ENCODE results near the gene SGSM2. TPM values are rescaled to one million over a fixed set of nuclear protein-coding genes. Genes with fewer than 3 reads are reported as not detected.

Gene SGSM2
- total and polyA plus RNA-seq, 10 donors = 30.7 to 90.4 (median 69.6) TPM

DNA sequence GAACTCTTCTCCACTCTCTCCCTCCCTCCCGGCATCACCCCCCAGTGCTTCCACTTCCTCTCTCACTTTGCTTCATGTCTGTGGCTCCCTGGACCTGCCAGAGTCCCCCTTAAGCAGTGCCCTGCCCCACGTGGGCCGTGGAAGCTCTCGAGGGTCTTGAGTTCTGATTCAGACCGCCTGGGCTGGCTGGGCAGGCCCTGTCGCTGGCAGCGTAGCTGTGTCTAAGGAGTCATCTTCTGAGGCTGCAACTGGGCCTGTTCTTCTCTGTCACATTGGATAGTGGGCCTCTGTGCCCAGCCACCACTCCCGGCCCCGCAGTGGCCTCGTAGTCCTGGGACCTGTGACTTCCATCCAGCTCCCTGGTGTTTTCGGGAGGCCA lies 32.9 kb downstream of the SGSM2 start:
- intact Hi-C loops (cut with DNase I; ENCODE audit: low total_unique reads) = no loop called here
- 85 to 91% (median 89%) methylated on average over 7 to 11 of the region's 11 CpGs for WGBS, 5 donors
- Histone ChIP-seq H3K36me3 (peaks cover 0 to 90% (median 42%) of the 10 kb centered on the region in 6 donors), H3K9me3 (no peaks in the 10 kb centered on the region), H3K27ac (no peak overlapping the region), H3K27me3 (replicated peaks in 1 of 7) (no peaks in the 10 kb centered on the region), H3K4me3 (no peak overlapping the region), H3K4me1 (peaks cover 0 to 17% (median 0%) of the 10 kb centered on the region in 6 donors)
- no peak for DNase-seq
- TF ChIP-seq POLR2A (IDR thresholded peaks at IDR 0.05) (no peak), POLR2AphosphoS5 (IDR thresholded peaks at IDR 0.05) (no peak)
- TF ChIP-seq, protein P1, sequence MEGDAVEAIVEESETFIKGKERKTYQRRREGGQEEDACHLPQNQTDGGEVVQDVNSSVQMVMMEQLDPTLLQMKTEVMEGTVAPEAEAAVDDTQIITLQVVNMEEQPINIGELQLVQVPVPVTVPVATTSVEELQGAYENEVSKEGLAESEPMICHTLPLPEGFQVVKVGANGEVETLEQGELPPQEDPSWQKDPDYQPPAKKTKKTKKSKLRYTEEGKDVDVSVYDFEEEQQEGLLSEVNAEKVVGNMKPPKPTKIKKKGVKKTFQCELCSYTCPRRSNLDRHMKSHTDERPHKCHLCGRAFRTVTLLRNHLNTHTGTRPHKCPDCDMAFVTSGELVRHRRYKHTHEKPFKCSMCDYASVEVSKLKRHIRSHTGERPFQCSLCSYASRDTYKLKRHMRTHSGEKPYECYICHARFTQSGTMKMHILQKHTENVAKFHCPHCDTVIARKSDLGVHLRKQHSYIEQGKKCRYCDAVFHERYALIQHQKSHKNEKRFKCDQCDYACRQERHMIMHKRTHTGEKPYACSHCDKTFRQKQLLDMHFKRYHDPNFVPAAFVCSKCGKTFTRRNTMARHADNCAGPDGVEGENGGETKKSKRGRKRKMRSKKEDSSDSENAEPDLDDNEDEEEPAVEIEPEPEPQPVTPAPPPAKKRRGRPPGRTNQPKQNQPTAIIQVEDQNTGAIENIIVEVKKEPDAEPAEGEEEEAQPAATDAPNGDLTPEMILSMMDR (IDR thresholded peaks at IDR 0.05 in 8 of 11, conservative IDR thresholded peaks at IDR 0.05 in 3 of 11) = no peak

DNA sequence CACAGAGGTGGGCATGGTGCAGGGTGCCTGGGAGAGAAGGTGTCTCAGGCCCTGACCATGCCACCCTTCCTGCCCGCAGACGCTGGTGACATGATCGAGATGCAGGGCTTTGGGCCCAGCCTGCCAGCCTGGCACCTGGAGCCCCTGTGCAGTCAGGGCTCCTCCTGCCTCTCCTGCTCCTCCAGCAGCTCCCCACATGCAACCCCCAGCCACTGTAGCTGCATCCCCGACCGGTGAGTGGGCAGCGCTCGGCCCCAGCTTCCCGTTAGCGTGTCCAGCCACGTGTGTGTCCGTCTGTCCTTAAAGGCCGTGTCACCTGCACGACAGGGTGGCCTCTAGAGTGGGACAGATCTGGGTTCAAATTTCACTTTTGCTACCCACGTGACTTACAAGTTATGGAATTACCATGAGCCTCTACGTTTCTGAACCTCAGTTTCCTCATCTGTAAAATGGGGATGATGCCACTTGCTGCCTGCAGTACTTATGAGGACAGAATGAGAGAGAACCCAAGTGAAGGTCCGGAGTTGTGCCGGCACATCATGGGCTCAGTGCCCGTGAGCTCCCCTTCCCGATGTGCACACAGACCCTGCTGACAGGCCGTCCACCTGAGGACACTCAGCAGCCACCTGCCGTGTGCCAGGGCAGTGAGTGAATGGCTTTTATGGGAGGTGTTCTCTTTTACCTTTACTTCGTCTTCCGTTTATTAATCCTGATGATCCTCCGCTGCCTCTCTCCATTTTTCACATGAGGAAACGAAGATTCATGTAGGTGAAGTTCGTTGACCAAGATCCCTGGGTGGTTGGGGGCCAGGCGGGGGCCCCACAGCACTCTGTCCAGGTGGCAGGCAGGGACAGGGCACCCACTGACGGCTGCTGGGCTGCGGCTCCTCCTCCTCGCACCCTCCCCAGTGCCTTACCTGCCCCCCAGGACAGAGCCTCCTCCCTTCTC lies 34.2 kb downstream of the SGSM2 start:
- intact Hi-C loops (cut with DNase I; ENCODE audit: low total_unique reads) = no loop called here
- no peak overlapping the region for H3K4me3 ChIP-seq
- no peaks in the 10 kb centered on the region for H3K27me3 ChIP-seq (replicated peaks in 1 of 7)
- H3K36me3 ChIP-seq = peaks cover 0 to 90% (median 47%) of the 10 kb centered on the region in 6 donors
- TF ChIP-seq POLR2A (IDR thresholded peaks at IDR 0.05) = no peak
- TF ChIP-seq, protein P1 (IDR thresholded peaks at IDR 0.05 in 8 of 11, conservative IDR thresholded peaks at IDR 0.05 in 3 of 11) = no peak
- peak in 1 of 3 donors; percentile 47 for TF ChIP-seq POLR2AphosphoS5 (IDR thresholded peaks at IDR 0.05)
- no peaks in the 10 kb centered on the region for H3K9me3 ChIP-seq
- no peak for DNase-seq
- H3K4me1 ChIP-seq = peaks cover 0 to 17% (median 0%) of the 10 kb centered on the region in 6 donors
- no peak overlapping the region for H3K27ac ChIP-seq
- 91 to 98% (median 94%) methylated on average over 27 to 30 of the region's 30 CpGs for WGBS, 5 donors

DNA sequence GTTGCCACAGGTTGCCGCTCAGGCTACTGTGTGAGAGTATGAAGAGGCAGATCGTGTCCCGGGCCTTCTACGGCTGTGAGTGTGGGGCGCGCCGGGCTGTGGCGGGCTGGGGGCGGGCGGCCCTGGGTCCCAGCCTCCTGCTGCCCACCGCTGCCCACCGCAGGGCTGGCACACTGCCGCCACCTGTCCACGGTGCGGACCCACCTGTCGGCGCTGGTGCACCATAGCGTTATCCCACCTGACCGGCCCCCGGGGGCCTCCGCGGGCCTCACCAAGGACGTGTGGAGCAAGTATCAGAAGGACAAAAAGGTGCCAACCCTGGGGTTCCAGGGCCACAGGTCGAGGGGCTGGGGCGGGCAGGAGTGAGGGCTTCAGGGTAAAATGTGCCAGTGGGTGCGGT lies 34.9 kb downstream of the SGSM2 start:
- no peak overlapping the region for H3K27ac ChIP-seq
- peaks cover 0 to 17% (median 0%) of the 10 kb centered on the region in 6 donors for H3K4me1 ChIP-seq
- H3K27me3 ChIP-seq (replicated peaks in 1 of 7) = no peaks in the 10 kb centered on the region
- no peaks in the 10 kb centered on the region for H3K9me3 ChIP-seq
- peaks cover 0 to 90% (median 47%) of the 10 kb centered on the region in 6 donors for H3K36me3 ChIP-seq
- WGBS, 5 donors = 96 to 98% (median 97%) methylated on average over 19 to 26 of the region's 26 CpGs
- no peak for DNase-seq
- no peak for TF ChIP-seq POLR2AphosphoS5 (IDR thresholded peaks at IDR 0.05)
- H3K4me3 ChIP-seq = no peak overlapping the region
- intact Hi-C loops (cut with DNase I; ENCODE audit: low total_unique reads) = no loop called here

DNA sequence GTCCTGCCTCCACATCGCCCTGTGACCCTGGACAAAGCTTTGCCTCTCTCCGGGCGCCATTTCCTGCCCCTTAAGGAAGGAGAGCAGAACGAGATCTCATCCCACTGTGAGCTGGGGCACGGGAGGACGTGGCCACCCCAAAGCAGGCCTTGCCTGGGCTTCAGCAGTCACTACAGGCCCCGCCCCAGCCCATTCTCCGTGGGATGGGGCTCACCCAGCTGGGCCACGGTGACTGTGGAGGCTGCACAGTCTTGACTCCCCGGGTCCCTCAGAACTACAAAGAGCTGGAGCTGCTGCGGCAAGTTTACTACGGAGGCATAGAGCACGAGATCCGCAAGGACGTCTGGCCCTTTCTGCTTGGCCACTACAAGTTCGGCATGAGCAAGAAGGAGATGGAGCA lies 35.4 kb downstream of the SGSM2 start:
- peaks cover 0 to 17% (median 0%) of the 10 kb centered on the region in 6 donors for H3K4me1 ChIP-seq
- WGBS, 5 donors = 86 to 95% (median 91%) methylated on average over 7 to 16 of the region's 16 CpGs
- no peak overlapping the region for H3K27ac ChIP-seq
- no peaks in the 10 kb centered on the region for H3K27me3 ChIP-seq (replicated peaks in 1 of 7)
- H3K9me3 ChIP-seq = no peaks in the 10 kb centered on the region
- intact Hi-C loops (cut with DNase I; ENCODE audit: low total_unique reads) = no loop called here
- peaks cover 0 to 89% (median 51%) of the 10 kb centered on the region in 6 donors for H3K36me3 ChIP-seq
- DNase-seq = no peak
- no peak overlapping the region for H3K4me3 ChIP-seq
- TF ChIP-seq POLR2AphosphoS5 (IDR thresholded peaks at IDR 0.05) = no peak
- TF ChIP-seq, protein P1 (IDR thresholded peaks at IDR 0.05 in 8 of 11, conservative IDR thresholded peaks at IDR 0.05 in 3 of 11) = no peak
- no peak for TF ChIP-seq POLR2A (IDR thresholded peaks at IDR 0.05)
